GM20000 (cell line): ENCODE data around the gene CSNK1G3.
"Not testable (repeated sequence)": the region's sequence is repeated elsewhere in the genome, so short reads cannot be mapped to it uniquely, and the experiment has no call there.

Source experiments
- DNase-seq: peaks from one replicate; pipeline ENCODE4 v3.0.0; 2012; ENCODE audit warnings: low spot score
- CTCF ChIP-seq: IDR thresholded peaks from 2 replicates; pipeline ENCODE4 v1.5.1; 2012; ENCODE audit warnings: mild to moderate bottlenecking, control low read depth; ENCODE audit errors: extremely low read depth, missing control alignments

CSNK1G3 gene

GRCh38 chr5:123610209-123610608 lies 98.2 kb downstream of the CSNK1G3 start:
- no peak for DNase-seq

DNA sequence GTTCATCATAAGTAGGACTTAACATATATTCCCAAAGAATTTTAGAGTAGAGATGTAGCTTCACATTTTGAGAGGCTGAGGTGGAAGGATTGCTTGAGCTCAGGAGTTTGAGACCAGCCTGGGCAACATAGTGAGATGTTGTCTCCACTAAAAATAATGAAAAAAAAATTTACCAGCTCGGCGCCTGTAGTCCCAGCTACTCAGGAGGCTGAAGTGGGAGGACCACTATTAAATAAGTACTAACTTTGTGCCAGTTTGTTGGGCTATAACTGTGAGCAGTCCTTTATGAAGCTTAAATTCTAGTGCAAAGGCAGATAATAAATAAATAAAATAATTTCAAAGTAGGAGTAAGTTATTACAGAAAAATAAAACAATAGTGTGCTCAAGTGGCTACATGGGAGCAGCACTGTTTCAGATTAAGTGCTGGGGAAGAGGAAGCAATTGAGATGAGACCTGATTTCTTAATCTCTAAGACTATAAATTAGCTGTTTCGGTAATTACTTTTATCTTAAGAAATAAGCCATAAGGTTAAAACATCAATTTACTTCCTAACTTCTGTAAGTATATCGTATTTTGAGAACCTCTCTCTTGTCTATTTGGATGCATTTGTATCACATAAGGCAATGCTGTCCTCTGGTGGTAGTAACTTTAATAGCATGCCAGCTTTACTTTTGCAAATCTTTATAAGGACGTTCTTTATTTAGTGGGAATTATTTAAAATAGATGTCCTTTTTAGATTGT lies 98.9 kb downstream of the CSNK1G3 start:
- peak; percentile 88 for TF ChIP-seq CTCF
- peak; percentile 26 for DNase-seq

More at GRCh38 chr5:123610209-123610608, 98.2 kb downstream of the CSNK1G3 start:
- no peak for TF ChIP-seq CTCF

GRCh38 chr5:123611406-123611709 lies 99.4 kb downstream of the CSNK1G3 start:
- DNase-seq, result no peak
- no peak for TF ChIP-seq CTCF

- DNase-seq, result no peak
- TF ChIP-seq CTCF, result no peak
Observed at GRCh38 chr5:123617561-123617960, 105.6 kb downstream of the CSNK1G3 start.

GRCh38 chr5:123626051-123626450 lies 114.1 kb downstream of the CSNK1G3 start:
- TF ChIP-seq CTCF, result no peak
- DNase-seq, result no peak

DNA sequence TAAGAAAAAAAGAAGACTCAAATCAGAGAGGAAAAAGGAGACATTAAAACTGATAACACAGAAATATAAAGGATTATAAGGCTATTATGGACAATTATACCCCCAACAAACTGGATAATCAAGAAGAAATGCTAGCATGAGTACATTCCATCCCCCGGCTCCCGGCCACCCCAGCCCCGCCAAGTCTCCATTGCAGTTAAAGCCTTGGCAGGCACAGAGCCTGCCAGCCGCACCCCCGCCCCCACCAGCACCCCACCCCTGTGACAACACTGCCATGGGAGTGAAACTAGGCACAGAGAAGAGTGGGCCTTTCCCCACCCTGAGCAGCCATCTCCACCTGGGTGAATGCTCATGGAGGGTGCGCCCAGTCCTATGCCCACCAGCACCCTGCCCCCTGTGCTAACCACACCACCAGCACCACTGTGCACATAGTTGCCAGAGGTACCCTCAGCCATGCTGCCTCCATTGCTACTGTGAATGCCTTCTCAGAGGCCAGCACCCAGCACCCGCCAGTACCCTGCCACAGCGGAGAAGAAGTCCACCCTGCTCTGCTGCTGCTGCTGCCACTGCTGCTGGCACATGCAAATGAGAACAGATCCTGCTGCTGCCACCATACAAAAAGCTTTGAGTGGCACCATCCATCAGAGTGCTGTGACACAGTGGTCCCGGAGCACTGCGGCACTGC lies 117.0 kb downstream of the CSNK1G3 start:
- DNase-seq, result no peak
- no peak for TF ChIP-seq CTCF

GRCh38 chr5:123636006-123636405 lies 124.0 kb downstream of the CSNK1G3 start:
- TF ChIP-seq CTCF, result no peak
- no peak for DNase-seq

- not testable (repeated sequence) for DNase-seq
Observed at GRCh38 chr5:123637028-123637427, 125.1 kb downstream of the CSNK1G3 start.
